Retinal pigment epithelial cell (primary cell): ENCODE data around the gene CTCFL.
A peak's percentile ranks its signal among the peaks of the same experiment; 100 is the strongest.

Experiments used
- DNase-seq: peaks from one replicate; pipeline ENCODE4 v3.0.0-alpha.2; 2010; ENCODE audit warnings: low read depth
- H3K4me3 ChIP-seq: 2 replicates; pipeline ENCODE4 v1.5.1; 2011; ENCODE audit warnings: mild to moderate bottlenecking, low read length, control low read depth, moderate library complexity
- TF ChIP-seq, protein P1 (sequence below): conservative IDR thresholded peaks from 2 replicates; pipeline ENCODE4 v1.5.1; 2011; ENCODE audit warnings: low read depth, low read length, control low read depth, inconsistent platforms

The CTCFL gene

DNA sequence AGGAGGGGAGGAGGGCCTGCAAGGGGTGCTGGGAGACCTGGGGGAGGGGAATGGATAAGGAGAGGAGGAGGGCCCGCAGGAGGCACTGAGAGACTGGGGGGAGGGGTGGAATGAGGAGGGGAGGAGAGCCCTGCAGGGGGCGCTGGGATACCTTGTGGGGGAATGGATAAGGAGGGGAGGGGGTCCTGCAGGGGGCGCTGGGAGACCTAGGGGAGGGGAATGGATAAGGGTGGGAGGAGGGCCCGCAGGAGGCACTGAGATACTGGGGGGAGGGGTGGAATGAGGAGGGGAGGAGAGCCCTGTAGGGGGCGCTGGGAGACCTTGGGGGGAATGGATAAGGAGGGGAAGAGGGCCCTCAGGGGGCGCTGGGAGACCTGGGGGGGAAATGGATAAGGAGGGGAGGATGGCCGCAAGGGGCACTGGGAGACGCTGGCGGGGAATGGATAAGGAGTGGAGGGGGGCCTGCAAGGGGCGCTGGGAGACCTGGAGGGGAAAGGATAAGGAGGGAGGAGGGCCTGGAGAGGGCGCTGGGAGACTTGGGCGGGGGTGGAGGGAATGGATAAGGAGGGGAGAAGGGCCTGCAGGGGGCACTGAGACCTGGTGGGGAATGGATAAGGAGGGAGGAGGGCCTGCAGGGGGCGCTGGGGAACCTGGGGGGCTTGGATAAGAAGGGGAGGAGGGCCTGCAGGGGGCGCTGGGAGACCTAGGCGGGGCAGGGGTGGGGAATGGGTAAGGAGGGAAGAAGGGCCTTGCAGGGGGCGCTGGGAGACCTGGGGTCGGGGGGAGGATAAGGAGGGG lies 1.3 kb upstream of the CTCFL start:
- no peak for DNase-seq
- no peak overlapping the region for H3K4me3 ChIP-seq
- TF ChIP-seq, protein P1, sequence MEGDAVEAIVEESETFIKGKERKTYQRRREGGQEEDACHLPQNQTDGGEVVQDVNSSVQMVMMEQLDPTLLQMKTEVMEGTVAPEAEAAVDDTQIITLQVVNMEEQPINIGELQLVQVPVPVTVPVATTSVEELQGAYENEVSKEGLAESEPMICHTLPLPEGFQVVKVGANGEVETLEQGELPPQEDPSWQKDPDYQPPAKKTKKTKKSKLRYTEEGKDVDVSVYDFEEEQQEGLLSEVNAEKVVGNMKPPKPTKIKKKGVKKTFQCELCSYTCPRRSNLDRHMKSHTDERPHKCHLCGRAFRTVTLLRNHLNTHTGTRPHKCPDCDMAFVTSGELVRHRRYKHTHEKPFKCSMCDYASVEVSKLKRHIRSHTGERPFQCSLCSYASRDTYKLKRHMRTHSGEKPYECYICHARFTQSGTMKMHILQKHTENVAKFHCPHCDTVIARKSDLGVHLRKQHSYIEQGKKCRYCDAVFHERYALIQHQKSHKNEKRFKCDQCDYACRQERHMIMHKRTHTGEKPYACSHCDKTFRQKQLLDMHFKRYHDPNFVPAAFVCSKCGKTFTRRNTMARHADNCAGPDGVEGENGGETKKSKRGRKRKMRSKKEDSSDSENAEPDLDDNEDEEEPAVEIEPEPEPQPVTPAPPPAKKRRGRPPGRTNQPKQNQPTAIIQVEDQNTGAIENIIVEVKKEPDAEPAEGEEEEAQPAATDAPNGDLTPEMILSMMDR, result peak; percentile 17

DNA sequence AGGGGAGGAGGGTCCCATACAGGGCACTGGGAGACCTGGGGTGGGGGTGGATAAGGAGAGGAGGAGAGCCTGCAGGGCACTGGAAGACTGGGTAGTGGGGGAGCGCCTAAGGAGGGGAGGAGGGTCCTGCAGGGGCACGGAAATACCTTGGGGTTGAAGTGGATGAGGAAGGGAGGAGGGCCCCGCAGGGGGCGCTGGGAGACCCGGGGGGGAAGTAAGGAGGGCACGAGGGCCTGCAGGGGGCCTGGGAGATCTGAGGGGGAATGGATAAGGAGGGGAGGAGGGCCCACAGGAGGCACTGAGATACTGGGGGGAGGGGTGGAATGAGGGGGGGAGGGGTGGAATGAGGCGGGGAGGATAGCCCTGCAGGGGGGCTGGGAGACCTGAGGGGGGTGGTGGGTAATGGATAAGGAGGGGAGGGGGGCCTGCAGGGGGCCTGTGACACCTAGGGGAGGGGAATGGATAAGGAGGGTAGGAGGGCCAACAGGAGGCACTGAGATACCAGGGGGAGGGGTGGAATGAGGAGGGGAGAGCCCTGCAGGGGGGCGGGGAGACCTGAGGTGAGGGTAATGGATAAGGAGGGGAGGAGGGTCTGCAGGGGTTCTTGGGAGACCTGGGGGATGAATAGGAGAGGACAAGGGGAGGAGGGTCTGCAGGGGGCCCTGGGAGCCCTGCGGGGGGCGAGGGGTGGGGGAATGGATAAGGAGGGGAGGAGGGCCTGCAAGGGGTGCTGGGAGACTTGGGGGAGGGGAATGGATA lies 567 bp upstream of the CTCFL start:
- no peak for DNase-seq
- TF ChIP-seq, protein P1, result no peak
- H3K4me3 ChIP-seq, result no peak overlapping the region

DNA sequence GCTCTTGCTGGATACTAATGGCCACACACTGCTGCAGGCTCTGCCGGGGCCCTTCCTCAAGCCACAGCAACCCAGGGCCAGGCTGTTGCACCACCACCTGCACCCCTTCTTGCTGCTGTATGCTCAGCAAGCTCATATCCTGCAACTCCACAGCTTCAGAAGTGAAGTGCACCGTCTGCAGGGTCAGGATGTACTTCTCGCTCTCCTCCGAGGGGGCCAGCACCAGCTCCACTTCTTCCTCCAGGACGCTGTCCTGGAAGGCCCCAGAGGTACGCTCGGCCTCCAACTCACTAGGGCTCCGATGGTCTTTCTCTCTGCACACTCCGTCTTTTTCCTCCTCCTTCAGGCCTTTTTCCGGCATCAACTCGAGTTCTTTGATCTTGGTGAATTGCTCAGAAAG lies 1.2 kb downstream of the CTCFL start:
- DNase-seq, result no peak
- no peak overlapping the region for H3K4me3 ChIP-seq
- TF ChIP-seq, protein P1, result no peak

GRCh38 chr20:57522380-57523140 lies 2.4 kb downstream of the CTCFL start:
- DNase-seq, result no peak
- TF ChIP-seq, protein P1, result no peak

DNA sequence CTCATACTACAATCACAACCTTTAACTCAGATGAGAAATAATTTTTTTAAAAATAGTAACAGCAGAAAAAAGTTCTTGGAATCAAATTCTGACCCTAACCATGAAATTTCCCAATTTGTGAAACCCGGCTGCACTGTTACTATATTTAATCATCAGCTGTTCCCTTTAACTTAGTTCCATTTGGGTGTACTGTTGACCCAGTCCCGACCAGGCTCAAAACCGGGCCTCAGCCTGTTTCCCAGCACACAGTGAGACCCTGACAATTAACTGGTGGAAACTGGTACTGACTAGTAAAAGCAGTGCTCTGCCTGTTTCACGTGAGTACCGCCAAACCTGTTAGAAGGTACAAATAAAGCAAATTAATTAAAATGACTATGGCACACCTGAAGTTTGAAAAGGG lies 7.0 kb downstream of the CTCFL start:
- TF ChIP-seq, protein P1, result no peak
- DNase-seq, result no peak
- no peak overlapping the region for H3K4me3 ChIP-seq

More at GRCh38 chr20:57522380-57523140, 2.4 kb downstream of the CTCFL start:
- H3K4me3 ChIP-seq, result no peak overlapping the region

DNA sequence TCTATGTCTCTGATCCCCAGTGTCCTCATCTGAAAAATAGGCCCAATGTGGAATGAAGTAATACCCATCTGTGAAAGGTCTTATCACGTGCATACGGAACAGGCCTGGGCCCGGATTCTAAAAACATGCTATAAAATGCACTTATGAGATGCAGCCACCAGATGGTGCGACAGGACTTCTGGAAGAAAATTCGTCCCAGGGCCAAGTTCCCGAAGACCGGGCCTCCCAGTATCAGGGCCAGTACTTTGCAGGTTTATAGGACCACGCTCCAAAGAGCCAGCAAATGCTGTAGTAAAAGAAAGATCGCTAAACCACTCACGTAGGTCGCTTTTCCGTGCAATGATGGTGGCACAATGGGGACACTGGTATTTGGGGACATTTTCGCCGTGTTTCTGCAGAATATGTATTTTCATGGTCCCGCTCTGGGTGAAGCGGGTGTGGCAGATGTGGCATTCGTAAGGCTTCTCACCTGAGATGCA lies 10.6 kb downstream of the CTCFL start:
- peak; percentile 10 for DNase-seq

More for the DNA sequence above, 10.6 kb downstream of the CTCFL start:
- TF ChIP-seq, protein P1, result peak; percentile 73
- H3K4me3 ChIP-seq, result no peak overlapping the region
